Astrocyte of the cerebellum (primary cell): ENCODE measurements around the gene FXN.

ENCODE experiments used
- DNase-seq: peaks from one replicate; pipeline ENCODE4 v3.0.0-alpha.2; 2011; ENCODE audit warnings: low read depth
- H3K4me3 ChIP-seq: 2 replicates; pipeline ENCODE4 v1.5.1; 2011; ENCODE audit warnings: mild to moderate bottlenecking, low read depth, low read length, moderate library complexity
- CTCF ChIP-seq: IDR thresholded peaks from 2 replicates; pipeline ENCODE4 v1.5.1; 2012; ENCODE audit warnings: low read length, low read depth, moderate library complexity, mild to moderate bottlenecking; ENCODE audit errors: missing control alignments
- in situ Hi-C: cut with HindIII; loops from 2 replicates; pipeline ENCODE4 v1.10.0; 2017; ENCODE audit warnings: low sequenced_read_pairs

FXN gene

GRCh38 chr9:69020301-69021145 is 15.0 kb upstream of the FXN start:
- no peak overlapping the region for H3K4me3 ChIP-seq
- DNase-seq: no peak
- in situ Hi-C loops: no loop called here
- TF ChIP-seq CTCF: no peak

GRCh38 chr9:69023650-69024049 is 11.9 kb upstream of the FXN start:
- in situ Hi-C loops: no loop called here
- no peak for DNase-seq
- no peak for TF ChIP-seq CTCF
- H3K4me3 ChIP-seq: no peak overlapping the region

- no peak overlapping the region for H3K4me3 ChIP-seq
- no peak for DNase-seq
- peak; percentile 81 for TF ChIP-seq CTCF
- in situ Hi-C loops: no loop called here
Observed at GRCh38 chr9:69027355-69028097, 8.0 kb upstream of the FXN start.

GRCh38 chr9:69028754-69029153 is 6.8 kb upstream of the FXN start:
- no peak for DNase-seq
- H3K4me3 ChIP-seq: no peak overlapping the region
- in situ Hi-C loops: no loop called here
- no peak for TF ChIP-seq CTCF

GRCh38 chr9:69029535-69029934 is 6.0 kb upstream of the FXN start:
- no peak for DNase-seq
- TF ChIP-seq CTCF: no peak
- in situ Hi-C loops: no loop called here
- H3K4me3 ChIP-seq: no peak overlapping the region

- in situ Hi-C loops: no loop called here
- TF ChIP-seq CTCF: no peak
- H3K4me3 ChIP-seq: no peak overlapping the region
- DNase-seq: no peak
Observed at GRCh38 chr9:69030851-69031645, 4.5 kb upstream of the FXN start.
